ENCODE measurements around the gene TAS2R60.

Gene TAS2R60

GRCh38 chr7:143487566-143487965 lies 44.3 kb downstream of the TAS2R60 start:
- H3K27ac ChIP-seq, result peak overlapping the region in 4 of 11 experiments; percentile 60 to 93 (median 84); a peak in 8 of 22 replicates
- H3K9me3 ChIP-seq (replicated peaks in 1 of 11), result 0 out of 22 replicates have a peak, but pooled peaks cover 0 to 8% (median 0%) of the 10 kb centered on the region in 11 experiments
- H3K36me3 ChIP-seq, result no peaks in the 10 kb centered on the region
- peaks cover 0 to 89% (median 11%) of the 10 kb centered on the region in 10 experiments; a peak in 14 of 20 replicates for H3K4me1 ChIP-seq
- H4K20me1 ChIP-seq, result no peaks in the 10 kb centered on the region
- TF ChIP-seq Cebpa-rat (IDR thresholded peaks at IDR 0.05), result no peak
- H3K4me2 ChIP-seq, result peak overlapping the region in 4 of 11 experiments; percentile 12 to 77 (median 62); a peak in 6 of 22 replicates
- peak overlapping the region in 4 of 11 experiments; percentile 21 to 77 (median 70); a peak in 7 of 22 replicates for H3K9ac ChIP-seq
- H3K27me3 ChIP-seq, result no peaks in the 10 kb centered on the region
- H3K4me3 ChIP-seq, result no peak overlapping the region

GRCh38 chr7:143490717-143491306 lies 47.6 kb downstream of the TAS2R60 start:
- H3K27me3 ChIP-seq, result no peaks in the 10 kb centered on the region
- H3K36me3 ChIP-seq, result no peaks in the 10 kb centered on the region
- H3K9me3 ChIP-seq (replicated peaks in 1 of 11), result 0 out of 22 replicates have a peak, but pooled peaks cover 0 to 8% (median 0%) of the 10 kb centered on the region in 11 experiments
- H3K4me3 ChIP-seq, result no peak overlapping the region
- no peaks in the 10 kb centered on the region for H4K20me1 ChIP-seq
- H3K4me1 ChIP-seq, result peaks cover 0 to 92% (median 0%) of the 10 kb centered on the region in 10 experiments; a peak in 8 of 20 replicates
- no peak overlapping the region for H3K9ac ChIP-seq
- no peak for TF ChIP-seq Cebpa-rat (IDR thresholded peaks at IDR 0.05)
- peak overlapping the region in 3 of 11 experiments; percentile 50 to 81 (median 74); a peak in 6 of 22 replicates for H3K27ac ChIP-seq
- peak overlapping the region in 3 of 11 experiments; percentile 49 to 70 (median 55); a peak in 6 of 22 replicates for H3K4me2 ChIP-seq

GRCh38 chr7:143492043-143492471 lies 48.8 kb downstream of the TAS2R60 start:
- Histone ChIP-seq H3K36me3 (no peaks in the 10 kb centered on the region), H3K4me3 (no peak overlapping the region), H3K4me2 (peak overlapping the region in 4 of 11 experiments; percentile 27 to 70 (median 52); a peak in 9 of 22 replicates), H3K9me3 (replicated peaks in 1 of 11) (no peaks in the 10 kb centered on the region; a peak in 2 of 22 replicates), H4K20me1 (no peaks in the 10 kb centered on the region), H3K9ac (peak overlapping the region in 4 of 11 experiments; percentile 6 to 54 (median 18); a peak in 4 of 22 replicates), H3K27ac (peak overlapping the region in 5 of 11 experiments; percentile 36 to 81 (median 73); a peak in 9 of 22 replicates), H3K4me1 (peaks cover 0 to 88% (median 0%) of the 10 kb centered on the region in 10 experiments; a peak in 8 of 20 replicates), H3K27me3 (no peaks in the 10 kb centered on the region)
- TF ChIP-seq Cebpa-rat (IDR thresholded peaks at IDR 0.05), result no peak

GRCh38 chr7:143492799-143493739 lies 49.8 kb downstream of the TAS2R60 start:
- Histone ChIP-seq H3K4me2 (peak overlapping the region in 5 of 11 experiments; percentile 3 to 70 (median 49); a peak in 7 of 22 replicates), H4K20me1 (no peaks in the 10 kb centered on the region), H3K4me3 (no peak overlapping the region), H3K27ac (peak overlapping the region in 5 of 11 experiments; percentile 36 to 81 (median 73); a peak in 9 of 22 replicates), H3K9me3 (replicated peaks in 1 of 11) (no peaks in the 10 kb centered on the region; a peak in 2 of 22 replicates), H3K27me3 (no peaks in the 10 kb centered on the region), H3K36me3 (no peaks in the 10 kb centered on the region), H3K4me1 (peaks cover 0 to 89% (median 0%) of the 10 kb centered on the region in 10 experiments; a peak in 8 of 20 replicates), H3K9ac (peak overlapping the region in 1 of 11 experiments; percentile 54; a peak in 2 of 22 replicates)
- no peak for TF ChIP-seq Cebpa-rat (IDR thresholded peaks at IDR 0.05)

GRCh38 chr7:143493751-143494150 lies 50.5 kb downstream of the TAS2R60 start:
- H3K9ac ChIP-seq, result no peak overlapping the region
- peak overlapping the region in 4 of 11 experiments; percentile 3 to 55 (median 49); a peak in 5 of 22 replicates for H3K4me2 ChIP-seq
- peak overlapping the region in 2 of 11 experiments; percentile 21 to 81; a peak in 3 of 22 replicates for H3K27ac ChIP-seq
- H3K36me3 ChIP-seq, result no peaks in the 10 kb centered on the region
- peaks cover 0 to 89% (median 0%) of the 10 kb centered on the region in 10 experiments; a peak in 8 of 20 replicates for H3K4me1 ChIP-seq
- no peak for TF ChIP-seq Cebpa-rat (IDR thresholded peaks at IDR 0.05)
- no peaks in the 10 kb centered on the region; a peak in 2 of 22 replicates for H3K9me3 ChIP-seq (replicated peaks in 1 of 11)
- no peaks in the 10 kb centered on the region for H3K27me3 ChIP-seq
- H4K20me1 ChIP-seq, result no peaks in the 10 kb centered on the region
- H3K4me3 ChIP-seq, result no peak overlapping the region
